Left renal pelvis (tissue), 4 donors: ENCODE results near the gene NRK. TPM values are rescaled to one million over a fixed set of nuclear protein-coding genes. Genes with fewer than 3 reads are reported as not detected.
"Not testable (repeated sequence)": the region's sequence is repeated elsewhere in the genome, so short reads cannot be mapped to it uniquely, and the experiment has no call there.

Experiments used
- DNase-seq, 4 donors: peaks; one replicate each; pipeline ENCODE4 v3.0.0-alpha.2; 2013; ENCODE audit warnings: low read depth in 4 of 4, low spot score in 3 of 4
- polyA plus RNA-seq, 4 donors: library from polyadenylated mRNA; unstranded; fragments of 120-200 nt; gene quantifications; one replicate each; pipeline ENCODE4 v1.2.1, GENCODE V29; 2013; ENCODE audit not compliant: insufficient read length in 4 of 4

Gene NRK
- polyA plus RNA-seq, 4 donors: 13.6 to 68.5 (median 22.3) TPM

DNA sequence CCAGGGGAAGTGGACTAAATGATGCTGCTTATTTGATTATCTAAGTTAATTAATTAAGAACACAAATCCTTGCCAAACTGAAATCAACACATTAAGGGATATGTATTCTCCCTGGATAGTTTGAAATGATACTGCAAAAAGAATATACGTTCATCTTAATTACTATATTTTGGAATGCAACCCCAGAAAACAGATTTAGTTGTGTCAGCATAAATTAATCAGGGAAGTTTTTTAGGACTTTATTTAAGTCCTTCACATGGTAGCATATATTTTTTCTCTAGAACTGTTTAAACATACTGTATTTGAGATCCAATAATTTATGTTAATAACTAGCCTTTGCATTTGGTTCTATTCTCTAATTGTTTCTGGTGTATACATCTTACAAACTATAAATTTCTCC, 52.5 kb downstream of the NRK start:
- no peak for DNase-seq

DNA sequence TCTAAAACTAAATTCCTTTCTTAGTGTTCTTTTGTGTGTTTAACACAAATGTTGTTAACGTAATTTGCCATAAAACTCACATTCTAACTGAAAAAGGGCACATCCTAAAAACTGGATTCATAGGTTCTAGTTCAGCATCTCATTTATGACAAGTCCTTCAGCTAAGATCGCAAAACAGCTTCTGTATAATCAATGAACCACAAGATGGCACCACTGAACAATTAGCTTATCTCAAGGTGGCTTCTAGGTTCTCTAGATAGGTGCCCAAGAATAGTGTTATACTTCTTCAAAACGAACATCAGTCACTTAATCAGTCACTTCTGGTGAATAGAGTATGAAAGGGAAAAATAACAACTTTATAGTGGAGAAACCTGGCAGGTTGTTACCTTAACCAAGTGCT, 54.3 kb downstream of the NRK start:
- DNase-seq: no peak

DNA sequence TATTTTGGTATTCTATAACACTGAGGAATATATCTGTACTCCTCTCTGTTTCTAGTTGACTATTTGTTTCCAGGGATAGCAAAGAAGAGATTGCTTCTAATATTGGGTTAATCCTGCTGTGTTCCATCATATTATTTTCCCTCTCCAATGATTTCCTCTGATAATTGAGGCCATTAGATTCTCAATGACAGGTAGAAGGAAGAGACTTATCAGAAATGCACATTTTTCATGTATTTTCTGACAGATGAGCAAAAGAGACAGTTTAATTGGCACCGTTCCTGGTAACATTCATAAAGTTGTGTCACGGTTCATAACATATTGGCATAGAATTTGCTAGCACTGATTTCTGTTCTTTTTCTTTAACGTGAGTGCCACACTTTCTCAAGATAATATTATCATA, 58.2 kb downstream of the NRK start:
- DNase-seq: no peak

DNA sequence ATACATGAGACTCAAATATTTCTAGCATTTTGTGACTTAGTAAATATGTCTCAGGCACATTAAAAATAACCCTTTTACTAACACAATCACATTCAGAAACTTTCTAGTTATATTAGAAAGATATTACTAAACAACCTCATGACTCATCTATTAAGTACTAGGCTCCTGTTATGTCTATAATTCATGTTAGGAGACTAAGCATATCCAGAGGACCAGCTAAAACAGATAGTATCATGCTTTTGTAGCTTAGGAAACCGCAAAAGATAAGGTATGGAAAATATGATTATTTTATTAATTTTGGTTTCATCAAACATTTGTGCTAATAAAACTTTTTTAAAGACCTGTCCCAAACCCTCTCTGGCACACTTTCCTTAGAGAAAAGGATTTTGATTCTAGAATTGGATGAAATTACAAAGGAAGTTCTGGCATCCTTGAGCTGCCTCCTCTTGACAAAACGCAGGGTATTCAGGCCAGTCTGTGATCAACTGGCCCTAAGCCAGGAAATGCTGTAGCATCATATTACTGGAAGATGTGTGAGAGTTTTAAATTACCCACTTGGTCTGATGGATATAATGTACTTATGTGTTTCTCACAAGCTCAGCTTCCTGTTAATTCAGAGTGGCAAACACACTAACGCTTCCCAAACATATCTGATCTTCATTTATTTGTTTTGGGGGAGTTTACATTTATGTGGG, 60.4 kb downstream of the NRK start:
- peak in 1 of 4 donors; percentile 3 for DNase-seq

GRCh38 chrX:105894721-105895120, 72.4 kb downstream of the NRK start:
- DNase-seq: no peak

- DNase-seq: no peak
Observed at GRCh38 chrX:105909576-105909975, 87.2 kb downstream of the NRK start.

GRCh38 chrX:105910563-105911105, 88.3 kb downstream of the NRK start:
- no peak for DNase-seq

- DNase-seq: no peak
Observed at GRCh38 chrX:105945266-105945665, 122.9 kb downstream of the NRK start.

GRCh38 chrX:105969487-105969886, 147.1 kb downstream of the NRK start:
- DNase-seq: no peak

DNA sequence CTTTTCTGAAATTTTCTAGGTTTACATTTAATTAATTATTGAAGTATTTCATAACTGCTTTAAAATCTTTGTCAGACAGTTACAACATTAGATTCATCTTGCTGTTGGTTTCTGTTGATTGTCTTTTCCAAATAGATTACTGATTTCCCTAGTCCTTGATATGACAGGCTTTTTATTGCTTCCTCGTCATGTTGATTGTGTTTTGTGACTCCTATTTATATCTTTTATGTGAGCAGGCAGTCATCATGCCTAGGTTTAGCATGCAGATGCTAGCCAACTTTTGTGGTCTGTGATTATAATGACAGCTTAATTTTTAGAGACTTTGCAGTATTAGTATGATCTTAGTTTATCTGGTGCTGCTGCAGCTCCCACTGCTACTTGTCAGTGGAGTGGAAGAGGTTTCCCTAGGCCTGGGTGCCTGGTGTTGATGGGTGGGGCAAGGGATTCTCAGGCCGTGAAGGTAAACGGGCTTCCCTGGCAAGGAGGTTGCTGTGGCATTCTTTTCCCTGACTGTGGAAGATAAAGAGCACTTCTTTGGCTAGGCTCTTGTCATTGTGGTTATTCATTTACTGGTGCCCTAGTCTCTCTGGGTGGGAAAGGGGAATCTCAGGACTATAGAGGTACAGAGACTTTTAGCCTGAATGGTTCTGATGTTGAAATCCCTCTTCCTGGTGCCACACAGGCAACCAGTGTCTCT, 150.5 kb downstream of the NRK start:
- no peak for DNase-seq

GRCh38 chrX:105973387-105973739, 151.0 kb downstream of the NRK start:
- no peak for DNase-seq

GRCh38 chrX:105975382-105975781, 153.0 kb downstream of the NRK start:
- DNase-seq: peak in 1 of 4 donors; percentile 0

DNA sequence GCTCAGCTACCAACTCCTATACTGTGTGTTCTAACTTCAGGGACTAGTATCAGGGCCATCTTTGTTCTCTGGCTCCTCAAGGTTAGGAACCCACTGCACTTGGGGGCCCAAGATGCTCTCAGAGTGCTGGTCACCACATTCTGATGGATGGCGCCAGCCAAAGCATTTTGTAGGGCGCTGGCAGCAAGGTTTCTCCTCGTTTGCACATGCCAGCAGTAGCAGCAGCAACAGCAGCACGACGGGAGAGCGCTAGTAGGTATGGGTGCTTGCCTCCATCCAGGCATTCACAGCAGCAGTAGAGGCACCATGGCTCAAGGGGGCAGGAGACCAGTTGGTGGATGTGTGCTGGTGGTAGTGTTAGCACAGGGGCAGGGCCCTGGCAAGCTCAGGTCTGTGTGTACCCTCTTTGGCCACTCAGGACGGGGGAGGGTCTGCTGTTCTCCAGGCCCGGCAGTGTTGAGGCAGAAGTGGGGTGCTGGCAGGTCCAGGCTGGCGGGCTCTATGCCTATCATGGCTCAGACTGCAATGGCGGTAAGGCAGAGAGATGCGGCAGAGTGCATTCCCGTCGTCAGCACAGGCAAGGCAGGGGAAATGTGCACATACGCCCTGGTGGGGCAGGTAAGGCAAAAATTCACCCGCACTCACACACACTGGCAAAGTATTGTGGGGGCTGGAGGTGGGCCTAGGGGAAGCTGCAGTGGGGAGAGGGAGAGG, 159.6 kb downstream of the NRK start:
- no peak for DNase-seq

DNA sequence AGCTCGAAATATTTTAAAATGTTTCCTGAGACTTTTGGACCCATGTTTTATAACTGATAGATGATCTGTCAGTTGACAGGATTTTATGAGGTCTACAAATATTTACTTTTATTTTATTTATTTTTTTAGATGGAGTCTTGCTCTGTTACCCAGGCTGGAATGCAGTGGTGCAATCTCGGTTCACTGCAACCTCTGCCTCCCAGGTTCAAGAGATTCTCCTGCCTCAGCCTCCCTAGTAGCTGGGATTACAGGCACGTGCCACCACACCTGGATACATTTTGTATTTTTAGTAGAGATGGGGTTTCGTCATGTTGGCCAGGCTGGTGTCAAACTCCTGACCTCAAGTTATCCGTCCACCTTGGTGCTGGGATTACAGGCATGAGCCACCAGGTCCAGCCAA, 166.1 kb downstream of the NRK start:
- DNase-seq: not testable (repeated sequence)

DNA sequence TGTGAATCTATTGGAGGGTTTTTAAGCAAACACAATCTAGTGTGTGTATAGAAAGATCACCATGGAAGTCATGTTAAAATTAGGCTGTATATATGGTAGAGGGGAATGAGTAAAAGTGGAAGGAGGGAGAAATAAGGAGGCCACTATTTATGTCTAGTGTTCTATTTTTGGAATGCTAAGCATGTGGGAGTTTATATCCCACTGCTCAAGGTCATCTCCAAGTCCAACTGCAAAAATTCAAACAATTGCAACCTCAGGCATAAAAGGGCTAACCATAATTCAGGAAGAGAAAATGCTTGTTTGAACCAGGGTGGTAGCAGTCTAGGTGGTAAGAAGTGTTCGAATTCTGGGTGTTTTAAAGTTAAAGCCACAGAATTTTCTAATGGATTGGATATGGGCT, 177.0 kb downstream of the NRK start:
- no peak for DNase-seq

DNA sequence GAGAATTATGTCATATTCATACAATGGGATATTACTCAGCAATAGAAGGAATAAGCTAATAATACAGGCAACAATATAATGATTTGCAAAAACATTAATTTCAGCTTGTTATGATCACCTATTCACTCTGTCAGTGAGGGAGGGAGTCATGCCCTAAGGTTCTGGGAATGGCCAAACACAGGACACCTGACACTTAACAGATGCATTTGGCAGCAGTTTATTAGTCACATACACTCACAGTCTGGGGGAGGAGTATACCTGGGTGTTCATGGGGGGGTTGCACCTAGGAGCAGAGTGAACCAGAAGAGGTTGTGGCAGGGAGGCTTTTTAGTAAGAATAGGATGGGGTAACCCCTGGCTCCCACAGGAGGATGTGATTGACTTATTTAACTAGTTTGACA, 177.9 kb downstream of the NRK start:
- DNase-seq: no peak

- DNase-seq: not testable (repeated sequence)
Observed at GRCh38 chrX:106000609-106001008, 178.3 kb downstream of the NRK start.

DNA sequence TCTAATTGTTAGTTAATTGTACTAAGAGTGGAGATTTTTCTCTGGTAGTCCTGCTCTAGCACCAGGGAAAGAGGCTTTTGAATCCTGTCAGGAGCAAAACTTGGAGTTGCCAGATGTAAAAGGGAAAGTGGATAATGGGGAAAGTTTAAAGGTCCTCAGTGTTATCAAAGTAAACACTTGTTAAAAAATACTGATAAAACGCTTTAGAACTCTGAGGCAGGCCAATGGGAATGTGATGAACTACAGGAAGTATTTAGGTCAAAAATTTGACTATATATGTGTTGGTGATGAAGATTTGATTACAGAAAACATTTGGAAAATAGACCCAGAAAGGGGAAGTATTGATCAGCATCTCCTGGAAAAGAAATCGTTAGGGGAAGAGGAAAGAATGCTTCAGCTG, 183.3 kb downstream of the NRK start:
- no peak for DNase-seq

DNA sequence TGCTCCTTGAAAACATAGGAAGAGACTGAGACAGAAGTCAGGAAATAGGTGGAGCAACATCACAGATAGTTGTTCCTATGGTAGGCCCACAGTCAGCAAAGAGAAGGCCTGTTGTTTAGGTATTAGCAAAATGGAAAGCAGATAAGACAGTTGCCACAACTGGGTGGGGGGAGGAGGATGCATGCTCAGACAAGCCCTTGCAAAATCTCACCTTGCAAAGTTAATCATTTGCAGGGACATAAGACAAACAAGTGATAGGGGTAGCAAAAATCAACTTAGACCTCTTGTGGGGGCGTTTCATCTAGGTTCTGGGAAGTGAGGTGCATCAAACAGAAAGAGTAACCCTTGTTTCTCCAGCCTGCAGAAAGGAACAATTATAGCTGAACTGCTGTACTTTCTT, 185.5 kb downstream of the NRK start:
- DNase-seq: no peak
